GM21528 (cell line): Measurements from ENCODE around the gene CLSTN1.

Experiments used
- ATAC-seq: cut with Tn5 transposase; IDR thresholded peaks from one replicate; pipeline ENCODE4 v1.9.1; 2021; ENCODE audit warnings: mild to moderate bottlenecking, moderate library complexity; ENCODE audit not compliant: unreplicated experiment, low FRiP score

The CLSTN1 gene

DNA sequence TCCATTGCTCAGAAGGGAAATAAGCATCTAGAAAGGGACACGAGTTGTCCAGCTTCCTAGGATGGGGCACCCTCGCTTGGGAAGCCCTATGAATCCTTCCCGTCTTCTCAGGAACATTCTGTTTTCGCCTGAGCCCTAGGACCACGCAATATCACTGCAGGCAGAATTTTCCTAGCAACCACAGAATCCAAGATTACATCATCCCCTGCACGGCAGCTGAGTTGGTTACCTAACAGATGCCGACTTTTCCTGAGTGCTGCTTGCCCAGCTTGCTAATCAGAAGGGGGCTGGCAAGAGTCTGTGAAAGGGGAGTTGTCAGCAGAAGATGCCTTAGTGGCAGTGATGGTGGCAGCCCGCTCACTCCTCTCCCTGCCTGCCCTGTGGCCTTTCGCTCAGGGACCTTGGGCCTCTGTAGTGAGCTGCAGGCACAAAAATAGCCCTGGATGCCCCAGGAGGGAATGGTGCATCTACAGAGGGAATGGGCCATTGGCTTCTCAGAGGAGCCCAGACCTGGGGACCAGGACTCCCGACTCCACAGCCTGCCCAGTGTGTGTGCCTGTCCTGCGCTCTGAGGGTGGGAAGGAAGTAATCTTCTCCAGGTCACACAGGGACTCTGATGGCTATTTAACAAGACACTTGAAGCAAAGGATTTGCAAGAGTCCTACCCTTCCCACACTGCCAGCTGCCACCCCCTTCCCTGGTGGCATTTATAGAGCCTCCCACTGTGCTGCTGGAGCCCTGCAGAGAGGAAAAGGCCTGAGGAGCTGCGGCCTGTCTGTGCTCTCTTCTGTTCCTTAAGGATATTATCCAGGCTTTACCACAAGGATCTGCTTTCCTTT lies 28.9 kb upstream of the CLSTN1 start:
- ATAC-seq: no peak

DNA sequence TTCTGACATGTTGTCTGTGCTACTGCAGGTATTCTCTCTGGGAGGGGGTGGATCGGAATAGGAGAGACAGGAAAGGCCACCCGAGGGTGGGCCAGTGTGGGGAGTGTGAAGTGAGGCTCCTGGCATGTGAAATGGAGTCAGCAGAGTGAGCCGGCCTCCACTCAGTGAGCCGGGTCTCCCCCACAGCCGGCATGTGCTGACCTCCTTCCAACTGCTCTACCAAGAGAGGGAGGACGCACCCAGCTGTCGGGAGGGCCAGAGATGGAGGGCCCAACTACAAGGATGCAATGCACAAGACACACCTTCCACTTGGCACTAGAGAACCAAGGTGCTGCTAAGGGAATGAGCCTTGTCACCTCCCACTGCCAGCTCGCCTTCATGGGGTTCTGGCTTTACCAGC lies 28.2 kb upstream of the CLSTN1 start:
- ATAC-seq: no peak

DNA sequence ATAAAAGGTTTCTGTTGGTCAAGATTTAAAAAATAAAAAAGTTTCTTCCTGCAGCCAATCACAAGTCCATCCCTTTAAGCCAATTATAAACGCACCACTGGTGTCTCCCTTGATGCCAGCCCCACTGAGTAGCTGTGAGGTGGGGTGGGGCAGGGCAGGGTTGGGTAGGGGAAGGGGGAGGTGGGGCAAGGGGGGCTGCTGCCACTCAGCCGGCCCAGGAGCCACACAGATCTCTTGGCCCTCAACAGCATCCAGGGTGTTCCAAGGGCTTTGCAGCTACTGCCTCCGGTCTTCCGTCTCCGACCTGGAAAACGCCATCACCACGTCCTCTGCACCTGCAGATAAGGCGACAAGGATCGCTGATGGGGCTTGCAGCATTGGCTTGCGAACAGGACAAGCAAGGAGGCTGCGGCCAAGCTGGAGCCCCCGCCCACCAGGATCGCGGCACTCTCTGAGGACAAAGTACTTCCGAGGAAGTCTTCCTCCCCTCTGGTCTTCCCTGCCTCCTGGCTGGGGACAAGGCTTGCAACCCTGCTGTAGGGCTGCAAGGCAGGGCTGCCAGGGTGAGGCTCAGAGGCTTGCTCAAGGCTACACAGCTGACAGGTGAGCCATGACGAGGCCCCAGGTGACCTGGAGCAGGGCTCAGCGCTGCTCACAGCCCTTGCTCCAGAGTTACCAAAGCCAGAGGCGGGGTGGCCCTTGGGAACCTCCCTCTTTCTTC lies 26.8 kb upstream of the CLSTN1 start:
- ATAC-seq: no peak

DNA sequence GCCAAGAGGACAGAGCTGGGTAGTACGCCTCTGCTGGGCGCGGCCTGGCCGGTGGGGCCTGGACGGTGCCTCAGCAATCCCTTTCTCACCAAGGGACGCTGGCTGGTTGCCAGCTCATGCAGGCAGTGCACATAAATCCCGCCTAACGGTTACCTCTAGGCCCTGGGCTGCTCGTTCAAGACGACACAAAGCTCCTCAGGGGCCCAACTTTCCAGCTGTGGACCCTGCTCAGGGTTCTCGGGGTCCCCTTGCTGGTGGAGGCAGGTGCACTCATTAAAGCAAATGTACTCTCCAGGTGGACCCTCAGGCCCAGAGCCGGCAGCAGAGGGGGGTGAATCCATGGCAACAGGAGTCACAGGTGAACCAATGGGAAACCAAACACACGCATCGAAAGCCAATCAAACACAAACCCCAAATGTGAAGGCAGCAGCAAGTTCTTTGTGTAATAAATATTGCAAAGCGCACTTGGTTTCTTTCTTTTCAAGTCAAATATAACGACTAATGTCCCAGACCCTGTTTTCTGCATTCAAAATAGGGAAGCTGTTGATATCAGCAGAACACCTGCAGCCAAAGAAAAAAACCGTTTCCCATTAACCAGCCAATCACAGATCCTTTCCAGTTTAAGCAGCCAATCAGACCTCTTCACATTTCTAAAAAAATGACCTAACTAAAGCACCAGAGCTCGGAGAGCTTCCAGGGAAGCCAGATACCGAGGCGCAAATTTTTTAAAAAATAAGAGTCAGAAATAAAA lies 26.1 kb upstream of the CLSTN1 start:
- ATAC-seq: no peak

DNA sequence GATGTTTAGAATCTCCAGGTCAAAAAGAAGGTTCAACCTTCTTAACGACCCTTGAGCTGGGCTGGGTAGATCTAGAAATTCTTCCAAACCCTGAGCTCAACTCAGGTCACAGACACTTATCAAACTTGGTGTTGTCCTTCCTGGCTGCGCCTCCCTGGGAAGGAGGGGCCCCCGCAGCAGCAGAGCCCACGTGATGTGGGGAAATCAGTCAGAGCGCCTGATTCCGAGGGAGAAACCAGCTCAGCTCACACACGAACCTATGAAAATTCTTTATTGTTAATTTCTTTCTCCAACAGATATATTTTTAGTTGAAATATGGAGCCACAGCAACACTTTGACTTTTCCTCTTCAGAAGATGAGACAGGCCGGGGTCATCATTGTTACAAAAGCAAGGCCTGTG lies 24.3 kb upstream of the CLSTN1 start:
- ATAC-seq: no peak

DNA sequence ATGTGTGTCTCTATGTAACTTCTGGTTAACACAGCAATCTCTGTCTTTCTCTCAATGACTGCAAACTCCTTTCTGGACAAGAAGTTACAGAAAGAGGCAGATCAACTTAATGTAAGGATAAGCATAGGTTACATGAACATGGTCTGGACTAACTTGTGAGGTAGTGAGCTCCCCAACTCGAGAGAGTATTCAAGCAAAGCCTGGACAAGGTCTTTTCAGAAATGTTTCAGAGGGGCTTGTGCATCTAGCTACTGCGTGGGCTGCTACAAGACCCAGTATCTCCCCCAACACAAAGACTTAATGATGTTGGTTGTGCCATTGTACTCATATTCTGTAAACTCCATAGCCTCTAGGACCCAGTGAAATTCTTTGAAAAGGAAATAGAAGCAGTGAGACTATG lies 23.5 kb upstream of the CLSTN1 start:
- ATAC-seq: no peak

DNA sequence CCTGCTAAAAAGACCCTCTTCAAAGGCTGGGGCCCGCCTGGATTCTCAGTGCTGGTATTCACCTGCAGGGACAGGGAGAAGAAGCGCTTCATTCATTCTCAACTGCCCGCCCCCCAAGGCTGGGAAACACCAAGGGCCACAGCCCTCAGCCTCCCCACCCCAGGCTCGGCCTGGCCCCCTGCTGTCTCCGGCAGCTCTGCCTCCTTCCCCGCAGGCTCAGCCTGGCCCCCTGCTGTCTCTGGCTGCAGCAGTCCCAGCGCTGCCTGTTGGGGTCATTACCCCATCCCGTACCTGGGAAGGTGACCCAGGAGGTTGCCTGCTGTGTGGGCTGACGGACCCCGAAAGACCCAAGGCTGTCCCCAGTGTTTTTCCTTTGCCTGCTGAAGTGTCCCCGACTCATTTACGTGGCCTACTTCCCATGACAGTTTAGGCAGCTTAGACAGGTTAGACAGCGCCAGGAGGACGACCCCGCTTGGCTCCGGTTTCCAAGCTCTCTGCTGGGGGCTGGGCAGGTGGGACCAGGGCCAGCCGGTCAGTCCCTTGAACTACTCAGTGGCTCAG lies 22.9 kb upstream of the CLSTN1 start:
- no peak for ATAC-seq

DNA sequence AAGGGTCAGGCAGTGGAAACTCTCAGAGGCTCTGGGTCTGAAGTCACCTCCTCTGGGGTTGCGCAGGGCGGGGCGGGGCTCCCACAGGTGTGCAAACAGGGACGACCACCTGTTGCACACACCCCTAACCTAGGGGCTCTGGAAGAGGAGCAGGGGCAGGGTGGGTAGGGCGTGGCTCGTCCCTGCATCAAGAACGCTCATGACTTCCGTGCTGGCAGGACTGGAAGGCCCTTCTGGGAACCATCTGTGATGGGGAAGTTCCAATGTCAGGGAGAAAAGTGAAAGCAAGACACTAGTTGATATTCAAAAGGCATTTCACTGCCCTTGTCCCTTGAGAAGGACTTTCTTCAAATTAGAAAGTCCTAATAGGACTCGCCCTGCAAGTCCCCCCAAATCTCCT lies 22.1 kb upstream of the CLSTN1 start:
- no peak for ATAC-seq

DNA sequence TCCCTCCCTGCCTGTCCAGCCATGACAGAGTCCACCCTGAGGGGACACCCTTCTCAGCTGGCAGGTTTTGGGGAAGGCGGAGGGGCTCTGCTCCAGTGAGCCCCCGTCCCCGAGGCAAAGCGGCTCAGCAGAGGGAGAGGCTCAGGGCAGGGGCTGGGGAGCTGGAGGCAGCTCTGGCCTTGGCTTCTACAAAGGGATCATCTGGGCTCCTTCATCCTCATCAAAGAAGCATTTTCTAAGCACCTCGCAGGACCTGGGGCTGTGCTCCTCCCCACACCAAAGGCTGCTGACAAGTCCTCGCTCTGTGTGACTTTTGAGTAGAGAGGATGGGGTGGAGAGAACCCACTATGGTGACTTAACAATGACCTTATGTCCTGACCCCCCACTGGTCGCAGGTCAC lies 21.0 kb upstream of the CLSTN1 start:
- ATAC-seq: no peak

DNA sequence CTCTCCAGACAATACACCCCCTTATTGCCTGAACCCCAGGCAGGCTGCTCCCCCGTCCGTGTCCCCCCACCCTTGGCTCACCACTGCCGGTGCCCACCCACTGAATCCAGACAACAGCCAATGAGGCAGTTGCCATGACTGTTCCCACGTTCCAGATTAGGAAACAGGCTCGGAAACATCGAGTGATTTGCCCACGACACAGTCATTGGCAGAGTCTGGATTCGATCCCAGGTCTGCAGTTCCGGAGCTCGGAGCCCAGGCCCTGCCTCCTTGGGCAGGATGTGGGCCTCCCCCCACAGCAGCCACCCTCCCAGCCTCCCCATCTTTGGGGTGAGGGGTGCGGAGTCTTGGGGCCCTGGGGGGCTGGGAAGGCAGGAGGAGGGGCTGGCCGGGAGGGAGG lies 20.3 kb upstream of the CLSTN1 start:
- ATAC-seq: no peak

DNA sequence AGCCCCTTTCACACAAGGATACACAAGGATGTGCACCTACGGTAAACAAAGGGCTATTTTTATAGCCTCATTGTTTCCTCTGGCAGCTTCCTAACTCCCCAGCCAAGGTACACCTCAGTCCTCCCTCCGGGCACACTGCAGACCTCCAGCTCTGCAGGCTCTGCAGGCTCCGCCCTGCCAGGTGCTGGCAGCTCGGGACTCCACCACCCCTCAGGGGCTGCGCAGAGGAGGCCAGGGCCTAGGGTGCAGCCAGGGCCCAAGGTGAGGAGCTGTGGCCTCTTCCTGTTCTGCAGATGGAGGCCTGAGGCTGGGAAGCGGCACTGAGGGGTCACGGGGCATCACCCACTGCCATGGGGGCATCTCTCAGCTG lies 19.8 kb upstream of the CLSTN1 start:
- ATAC-seq: no peak

DNA sequence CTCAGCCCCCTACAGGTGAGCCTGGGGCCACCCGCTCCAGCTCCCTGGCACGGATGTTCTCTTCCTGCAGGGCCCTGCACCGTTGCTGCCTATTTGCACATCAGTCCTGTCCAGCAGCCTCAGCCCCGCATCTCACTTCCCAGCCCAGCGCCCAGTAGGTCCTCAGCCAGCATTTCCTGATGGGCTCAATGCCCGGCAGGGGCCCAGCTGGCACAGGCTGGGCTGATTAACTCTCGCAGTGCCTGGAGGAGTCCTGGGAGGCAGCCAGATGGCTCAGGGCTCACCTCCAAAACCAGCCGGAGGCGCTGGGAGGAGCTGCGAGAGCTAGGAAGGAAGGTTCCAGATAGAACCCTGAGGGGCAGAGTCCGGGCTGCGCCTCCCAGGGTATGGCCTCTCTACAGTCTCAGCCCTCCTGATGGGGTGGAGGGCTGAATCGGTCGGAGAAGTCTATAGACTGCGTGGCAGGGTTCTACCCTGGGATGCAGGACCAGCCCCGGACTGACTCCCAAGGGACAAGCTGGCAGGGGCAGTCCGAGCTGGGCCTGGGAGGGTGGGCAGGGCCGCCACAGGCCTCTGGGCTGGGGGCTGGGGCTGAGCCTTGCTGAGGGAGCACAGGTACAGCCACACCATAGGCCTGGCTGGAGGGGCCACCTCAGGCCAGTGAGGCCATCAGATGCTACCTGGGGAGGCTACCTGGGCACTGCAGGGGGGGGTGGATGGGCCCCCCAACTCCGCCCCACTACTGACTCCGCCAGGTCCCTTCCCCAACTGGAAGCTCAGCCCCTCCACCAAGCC lies 19.2 kb upstream of the CLSTN1 start:
- no peak for ATAC-seq

DNA sequence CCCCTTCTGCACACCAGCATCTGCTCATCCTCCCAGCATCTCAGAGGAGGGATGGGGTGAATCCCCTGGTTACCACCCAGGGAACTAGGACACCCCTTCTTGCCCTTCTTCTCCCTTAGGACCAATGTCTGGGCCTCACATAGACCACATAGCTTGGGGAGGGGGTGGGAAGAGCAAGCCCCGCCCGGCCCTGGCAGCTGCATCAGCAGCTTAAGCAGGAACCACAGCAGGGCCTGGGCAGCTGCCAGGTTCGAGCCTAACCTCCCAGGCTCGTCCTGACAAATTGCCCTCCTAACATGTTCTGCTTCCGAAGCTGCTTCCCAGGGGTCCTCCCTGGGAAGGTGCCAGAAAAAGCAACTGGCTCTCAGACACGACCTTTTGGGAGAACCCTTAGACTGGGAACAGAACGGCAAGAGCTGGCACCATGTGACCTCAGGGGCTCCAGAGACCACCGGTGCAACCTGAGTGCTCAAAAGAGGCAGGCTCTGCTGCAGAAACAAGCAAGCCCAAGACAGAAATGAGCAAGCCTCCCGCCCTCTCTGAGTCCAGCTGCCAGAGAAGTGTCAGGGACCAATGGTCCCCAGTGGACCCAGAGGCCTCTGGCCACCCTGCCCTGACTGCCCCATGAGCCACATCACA lies 18.4 kb upstream of the CLSTN1 start:
- ATAC-seq: no peak

DNA sequence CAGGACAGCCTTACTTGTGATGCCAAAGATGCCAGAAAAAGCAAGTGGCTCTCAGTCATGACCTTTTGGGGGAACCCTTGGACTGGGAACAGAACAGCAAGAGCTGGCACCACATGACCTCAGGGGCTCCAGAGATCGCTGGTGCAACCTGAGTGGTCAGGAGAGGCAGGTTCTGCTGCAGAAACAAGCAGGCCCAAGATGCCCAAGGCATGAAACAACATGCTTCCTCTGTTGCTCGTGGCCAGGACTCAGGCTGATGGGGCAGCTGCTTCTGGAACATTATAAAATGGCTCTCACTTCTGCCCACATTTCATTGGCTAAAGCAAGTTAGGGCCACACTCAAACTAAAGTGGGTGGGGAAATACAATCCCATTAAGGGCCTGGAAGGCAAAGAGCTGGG lies 17.7 kb upstream of the CLSTN1 start:
- no peak for ATAC-seq

DNA sequence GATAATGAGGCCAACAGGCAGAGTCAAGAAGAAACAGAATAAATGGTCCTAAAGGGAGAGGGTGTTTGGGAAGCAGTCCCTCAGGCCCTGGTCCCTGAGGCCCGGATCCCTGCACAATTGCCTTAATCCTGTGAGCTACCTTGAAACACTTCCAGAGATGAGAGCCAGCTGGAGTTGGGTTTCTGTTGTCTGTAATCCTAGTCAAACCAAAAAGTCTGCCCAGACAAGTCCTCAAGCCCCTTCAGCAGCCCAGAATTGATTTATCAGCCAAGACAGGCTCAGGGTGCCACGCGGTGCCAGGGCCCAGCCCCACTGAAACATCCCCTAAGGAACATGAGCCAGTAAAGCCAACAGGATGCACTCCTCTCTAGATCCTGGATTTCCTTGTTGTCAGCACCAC lies 16.4 kb upstream of the CLSTN1 start:
- ATAC-seq: no peak

DNA sequence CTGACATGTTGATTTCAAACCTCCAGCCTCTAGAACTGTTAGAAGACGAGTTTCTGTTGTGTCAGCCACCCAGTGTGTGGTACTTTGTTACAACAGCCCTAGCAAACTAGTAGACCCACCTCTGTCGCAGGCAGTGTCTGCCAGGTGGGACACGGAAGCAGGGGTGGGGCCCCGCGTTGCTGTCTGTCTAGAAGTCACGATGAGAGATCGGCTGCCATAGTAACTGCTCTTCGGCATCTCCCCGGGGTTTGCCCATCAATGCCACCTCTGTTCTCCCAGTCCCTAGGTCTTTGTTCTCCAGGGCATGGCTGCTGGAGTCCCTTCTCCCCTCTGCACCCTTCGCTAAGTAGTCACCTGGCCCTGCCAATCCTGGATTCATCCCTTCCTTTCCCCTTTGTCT lies 15.2 kb upstream of the CLSTN1 start:
- ATAC-seq: no peak

DNA sequence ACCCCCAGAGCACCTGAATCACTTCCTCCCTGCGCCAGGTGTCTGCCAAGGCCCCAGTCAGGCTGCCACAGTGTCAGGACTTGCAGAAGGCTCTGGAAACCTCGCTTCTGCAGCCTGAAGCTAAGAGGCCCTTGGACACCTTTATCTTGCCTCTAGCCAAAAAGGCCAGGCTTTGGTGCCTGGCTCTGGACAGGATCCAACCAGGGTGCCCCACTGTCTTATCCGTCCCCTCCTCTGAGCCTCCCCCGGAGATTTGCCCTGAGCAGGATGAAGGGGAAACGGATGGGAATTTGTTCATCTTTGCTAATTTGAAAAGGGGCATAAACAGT lies 12.8 kb upstream of the CLSTN1 start:
- ATAC-seq: no peak

DNA sequence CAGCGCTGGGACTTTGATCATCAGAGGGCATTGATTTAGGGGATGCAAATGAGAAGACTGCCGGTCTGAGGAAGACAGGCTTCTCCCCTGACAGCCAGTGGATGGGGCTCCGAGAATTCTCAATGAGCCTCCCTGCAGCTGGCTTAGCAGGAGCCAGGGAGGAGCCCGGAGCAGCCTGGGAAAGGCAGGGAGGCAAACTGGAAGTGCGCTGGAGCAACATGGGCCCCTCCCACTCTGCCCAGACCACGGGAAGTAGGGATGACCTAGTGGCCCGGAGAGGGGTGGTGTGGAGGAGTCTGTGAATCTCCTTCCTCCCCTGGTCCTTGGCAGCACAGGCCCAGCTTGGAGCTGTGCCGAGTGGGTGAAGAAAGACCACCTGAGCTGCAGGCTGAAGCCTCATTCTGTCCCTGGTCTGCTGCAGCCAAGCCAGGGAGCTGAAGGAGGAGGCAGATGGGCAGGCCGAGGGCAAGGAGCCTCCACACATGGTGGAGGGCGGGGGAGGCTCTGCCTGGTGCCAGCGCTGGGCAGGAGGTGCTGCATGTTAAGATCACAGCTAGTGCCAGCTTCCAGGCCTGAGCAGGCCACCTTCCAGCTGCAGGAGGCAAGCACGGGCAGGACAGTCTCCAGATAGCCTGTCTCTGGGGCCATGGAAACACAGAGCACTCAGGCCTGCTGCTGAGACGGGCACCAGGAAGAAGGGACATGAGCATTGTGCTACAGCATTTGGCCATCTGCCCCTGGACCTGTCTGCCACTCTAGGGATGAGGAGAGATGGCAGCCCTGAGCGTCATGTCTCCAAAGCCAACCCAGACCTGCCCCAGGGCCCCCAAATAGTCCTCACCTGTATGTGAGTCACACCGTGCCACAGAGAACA lies 12.2 kb upstream of the CLSTN1 start:
- no peak for ATAC-seq

DNA sequence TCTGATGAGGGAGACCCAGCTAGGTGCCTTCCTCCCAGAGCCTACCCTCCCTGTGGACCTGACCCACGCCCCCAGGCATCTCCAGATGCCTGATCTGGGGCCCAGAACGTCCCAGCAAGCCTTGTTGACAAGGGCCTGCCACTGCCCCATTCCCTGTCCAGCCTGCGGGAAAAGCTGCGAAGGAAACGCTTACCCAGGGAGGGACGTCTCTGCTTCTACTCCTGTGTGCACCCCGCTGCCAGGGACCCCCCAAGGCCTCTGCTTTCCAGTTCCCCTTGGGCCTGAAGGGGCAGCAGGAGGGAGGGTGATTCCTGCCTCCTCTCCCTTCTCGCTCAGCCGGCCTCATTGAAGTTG lies 11.6 kb upstream of the CLSTN1 start:
- ATAC-seq: no peak
